Neutrophil (primary cell): ENCODE results near the gene SLC24A4.

Experiments
- H3K27ac ChIP-seq: fragments of 200-600 bp; sonication (generic); 2 replicates; pipeline ENCODE4 v1.5.1; 2016; ENCODE audit warnings: mild to moderate bottlenecking, moderate library complexity
- H3K27me3 ChIP-seq: fragments of 200-600 bp; sonication (generic); 2 replicates; pipeline ENCODE4 v1.6.0; 2016; ENCODE audit warnings: mild to moderate bottlenecking
- H3K36me3 ChIP-seq: fragments of 200-600 bp; sonication (generic); 2 replicates; pipeline ENCODE4 v1.5.1; 2017
- H3K4me1 ChIP-seq, 2 experiments: fragments of 200-600 bp in 1 of 2; sonication (generic) in 1 of 2; 1 replicate in 1 of 2; 2 replicates in 1 of 2; pipeline versions ENCODE4 v1.5.1 to v1.6.1; 2013 to 2016; ENCODE audit warnings: low read depth in 1 of 2, low read length in 1 of 2, mild to moderate bottlenecking in 1 of 2, moderate library complexity in 1 of 2; ENCODE audit not compliant: control insufficient read depth in 1 of 2, insufficient read depth in 1 of 2
- H3K4me3 ChIP-seq, 2 experiments: fragments of 200-600 bp in 1 of 2; sonication (generic) in 1 of 2; 1 replicate in 1 of 2; 2 replicates in 1 of 2; pipeline ENCODE4 v1.5.1; 2013 to 2016; ENCODE audit warnings: low read depth in 1 of 2, low read length in 1 of 2, mild to moderate bottlenecking in 1 of 2, moderate library complexity in 1 of 2
- H3K9me3 ChIP-seq: fragments of 200-600 bp; sonication (generic); 2 replicates; pipeline ENCODE4 v1.5.1; 2016
- CTCF ChIP-seq: fragments of 200-600 bp; sonication (generic); IDR thresholded peaks from 2 replicates; pipeline ENCODE4 v1.5.1; 2016; ENCODE audit warnings: antibody characterized with exemption

The SLC24A4 gene

GRCh38 chr14:92519246-92520101 lies 196.5 kb downstream of the SLC24A4 start:
- Histone ChIP-seq H3K4me1 (peaks cover 82 to 94% of the 10 kb centered on the region in 2 experiments), H3K27ac (peak overlapping the region; percentile 90)

GRCh38 chr14:92520102-92521057 lies 197.4 kb downstream of the SLC24A4 start:
- Histone ChIP-seq H3K27ac (peak overlapping the region; percentile 90), H3K36me3 (no peaks in the 10 kb centered on the region), H3K4me1 (peaks cover 82 to 94% of the 10 kb centered on the region in 2 experiments), H3K9me3 (no peaks in the 10 kb centered on the region), H3K27me3 (no peaks in the 10 kb centered on the region), H3K4me3 (peak overlapping the region in 1 of 2 experiments; percentile 5)
- TF ChIP-seq CTCF, result no peak

More at GRCh38 chr14:92519246-92520101, 196.5 kb downstream of the SLC24A4 start:
- no peak for TF ChIP-seq CTCF
- H3K27me3 ChIP-seq, result no peaks in the 10 kb centered on the region
- H3K4me3 ChIP-seq, result peak overlapping the region in 1 of 2 experiments; percentile 5
- no peaks in the 10 kb centered on the region for H3K36me3 ChIP-seq
- no peaks in the 10 kb centered on the region for H3K9me3 ChIP-seq

GRCh38 chr14:92521058-92521415 lies 198.1 kb downstream of the SLC24A4 start:
- H3K4me3 ChIP-seq, result no peak overlapping the region
- H3K4me1 ChIP-seq, result peaks cover 81 to 93% of the 10 kb centered on the region in 2 experiments
- H3K27ac ChIP-seq, result peak overlapping the region; percentile 90
- no peak for TF ChIP-seq CTCF
- no peaks in the 10 kb centered on the region for H3K36me3 ChIP-seq
- no peaks in the 10 kb centered on the region for H3K9me3 ChIP-seq
- no peaks in the 10 kb centered on the region for H3K27me3 ChIP-seq

- Histone ChIP-seq H3K36me3 (no peaks in the 10 kb centered on the region), H3K27ac (peak overlapping the region; percentile 67), H3K27me3 (no peaks in the 10 kb centered on the region), H3K4me1 (peaks cover 54 to 66% of the 10 kb centered on the region in 2 experiments), H3K9me3 (no peaks in the 10 kb centered on the region), H3K4me3 (no peak overlapping the region)
- TF ChIP-seq CTCF, result no peak
Measured at GRCh38 chr14:92523752-92524151, 200.8 kb downstream of the SLC24A4 start.

GRCh38 chr14:92524602-92525185 lies 201.7 kb downstream of the SLC24A4 start:
- H3K27me3 ChIP-seq, result no peaks in the 10 kb centered on the region

More at GRCh38 chr14:92524602-92525185, 201.7 kb downstream of the SLC24A4 start:
- TF ChIP-seq CTCF, result no peak
- Histone ChIP-seq H3K27ac (peak overlapping the region; percentile 67), H3K4me1 (peaks cover 48 to 59% of the 10 kb centered on the region in 2 experiments), H3K4me3 (no peak overlapping the region), H3K9me3 (no peaks in the 10 kb centered on the region), H3K36me3 (no peaks in the 10 kb centered on the region)
